ENCODE measurements around the gene TFEC.
"Not testable (repeated sequence)": the region's sequence is repeated elsewhere in the genome, so short reads cannot be mapped to it uniquely, and the experiment has no call there.

TFEC gene

DNA sequence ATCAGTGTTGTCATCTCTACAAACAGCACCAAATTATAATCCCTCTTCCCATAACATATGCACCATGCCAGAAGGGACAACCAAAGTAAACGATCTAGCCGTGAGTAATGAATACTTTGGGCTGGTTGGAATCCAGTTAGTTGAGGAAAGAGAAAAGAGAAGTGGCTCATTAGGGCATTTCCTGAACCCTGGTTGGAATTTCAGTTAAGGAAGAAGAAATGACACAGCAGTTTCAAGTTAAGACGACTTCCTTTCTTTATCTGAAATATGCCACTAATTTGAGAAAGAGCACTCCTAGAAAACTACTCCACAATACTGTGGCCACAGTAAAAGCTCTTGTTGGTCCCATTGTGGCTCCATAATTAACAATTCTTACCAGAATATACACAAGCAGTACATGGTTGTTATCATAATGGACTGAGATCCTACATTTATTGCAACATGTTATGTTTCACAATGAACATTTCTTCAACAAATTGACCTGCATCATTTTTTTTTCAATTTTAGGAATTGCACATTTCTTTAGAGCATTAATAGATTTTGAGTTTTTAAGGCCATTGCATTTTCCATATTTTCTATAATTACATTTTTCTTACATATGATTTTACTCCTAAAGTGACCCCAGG, at the start of gene TFEC:
TFEC (minus strand) TSS at position 113 of the 626 bp plus-strand sequence. CDS start 46,322 bp downstream, outside the sequence.
- DNase-seq, result no peak

- DNase-seq, result no peak
Measured at GRCh38 chr7:116075351-116076145, 45.0 kb upstream of the TFEC start.

GRCh38 chr7:116071629-116072028, 41.1 kb upstream of the TFEC start:
- DNase-seq, result no peak

DNA sequence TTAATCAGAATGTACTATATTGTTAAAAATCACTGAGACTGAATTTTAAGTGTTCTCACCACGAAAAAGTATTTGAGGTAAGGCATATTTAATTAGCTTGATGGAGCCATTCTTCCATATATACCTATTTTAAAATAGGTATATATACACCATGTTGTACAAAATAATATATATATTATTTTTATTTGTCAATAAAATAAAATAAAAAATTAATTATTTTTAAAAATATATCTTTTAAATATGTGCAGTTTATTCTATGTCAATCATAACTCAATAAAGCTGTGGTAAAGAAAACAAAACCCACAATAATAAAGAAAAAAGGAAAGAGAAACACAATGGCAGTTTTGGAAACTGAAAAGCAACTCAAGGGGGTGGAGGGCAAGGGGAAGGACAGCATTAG, 33.6 kb upstream of the TFEC start:
- DNase-seq, result no peak

GRCh38 chr7:116062666-116063065, 32.1 kb upstream of the TFEC start:
- no peak for DNase-seq

GRCh38 chr7:116052006-116052405, 21.4 kb upstream of the TFEC start:
- DNase-seq, result no peak

- not testable (repeated sequence) for DNase-seq
Measured at GRCh38 chr7:116047261-116047660, 16.7 kb upstream of the TFEC start.

GRCh38 chr7:116045532-116045931, 15.0 kb upstream of the TFEC start:
- DNase-seq, result no peak

- DNase-seq, result no peak
Measured at GRCh38 chr7:116041615-116042014, 11.1 kb upstream of the TFEC start.

DNA sequence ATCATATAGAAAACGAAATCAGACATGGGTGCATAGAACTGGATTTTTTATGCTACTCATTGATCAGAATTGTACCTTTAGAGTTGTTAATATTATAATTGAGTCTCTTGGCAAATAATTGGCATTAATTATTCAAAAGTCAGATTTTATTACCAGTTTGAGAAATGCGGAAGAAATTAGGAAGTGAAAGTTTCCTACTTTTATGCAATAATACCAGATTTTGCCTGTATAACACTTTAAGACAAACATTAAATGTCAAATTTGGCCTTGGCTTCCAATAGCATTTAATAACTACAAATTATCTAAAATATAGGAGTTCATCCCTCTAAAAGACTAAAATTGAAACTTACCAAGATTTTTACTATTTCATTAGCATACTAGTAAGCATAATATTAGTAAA, 6.8 kb upstream of the TFEC start:
- no peak for DNase-seq

DNA sequence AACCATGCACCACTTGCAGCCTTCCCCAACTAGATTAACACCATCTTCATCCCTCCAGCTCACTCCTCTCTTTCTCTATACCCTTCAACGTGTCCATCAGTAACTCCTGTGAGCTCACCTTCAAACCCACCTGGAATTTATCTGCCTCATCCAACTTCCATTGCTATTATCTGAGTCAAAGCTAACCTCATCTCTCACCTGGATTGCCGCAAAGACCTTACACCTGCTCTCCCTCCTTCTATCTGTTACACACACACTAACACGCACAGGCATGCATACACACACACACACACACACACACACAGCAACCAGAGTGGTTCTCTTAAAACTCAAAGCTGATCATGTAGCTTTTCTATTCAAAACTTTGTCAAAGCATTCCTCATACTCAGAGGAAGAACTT, 3.8 kb upstream of the TFEC start:
- no peak for DNase-seq

GRCh38 chr7:116032886-116033285, 2.3 kb upstream of the TFEC start:
- DNase-seq, result no peak

DNA sequence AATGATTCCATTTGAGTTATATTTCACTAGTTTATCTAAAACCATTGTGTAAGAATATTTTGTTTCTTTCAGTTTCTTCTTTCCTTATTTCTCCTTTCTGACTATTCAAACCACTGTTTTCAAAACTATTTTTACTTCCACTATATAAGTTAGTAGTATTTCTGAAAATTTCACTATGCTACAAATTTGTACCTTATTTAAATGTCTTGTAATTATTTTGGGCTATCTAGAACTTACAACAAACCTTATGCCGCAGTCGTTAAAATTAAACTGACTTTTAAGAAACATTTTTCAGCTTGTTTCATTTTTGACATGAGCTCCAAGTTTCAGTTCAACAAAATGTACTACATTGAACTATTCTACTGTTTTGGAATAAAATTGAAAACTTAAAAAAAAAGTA, 1.8 kb downstream of the TFEC start:
- no peak for DNase-seq

DNA sequence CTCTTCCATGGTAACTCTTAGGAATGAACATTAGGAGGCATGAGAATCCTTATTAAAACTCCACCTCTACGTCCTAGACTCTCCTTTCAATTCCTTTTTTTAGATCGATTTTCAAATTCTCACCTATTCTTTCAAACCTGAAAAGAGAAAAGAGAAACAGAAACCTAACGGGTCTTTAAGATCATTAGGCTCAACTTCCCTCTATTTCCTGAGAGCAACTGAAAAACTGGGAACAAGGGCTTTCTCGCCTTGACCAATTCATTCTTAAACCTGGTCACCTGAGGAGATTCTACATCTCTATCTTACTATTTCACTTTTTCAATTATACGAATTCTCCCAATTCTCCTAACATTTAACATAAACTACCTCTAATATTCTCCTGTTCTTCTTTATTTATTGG, 2.8 kb downstream of the TFEC start:
- no peak for DNase-seq

- DNase-seq, result no peak
Measured at GRCh38 chr7:116024826-116025809, 5.4 kb downstream of the TFEC start.

GRCh38 chr7:116021237-116021636, 9.3 kb downstream of the TFEC start:
- DNase-seq, result no peak

GRCh38 chr7:116018731-116019130, 11.8 kb downstream of the TFEC start:
- no peak for DNase-seq

DNA sequence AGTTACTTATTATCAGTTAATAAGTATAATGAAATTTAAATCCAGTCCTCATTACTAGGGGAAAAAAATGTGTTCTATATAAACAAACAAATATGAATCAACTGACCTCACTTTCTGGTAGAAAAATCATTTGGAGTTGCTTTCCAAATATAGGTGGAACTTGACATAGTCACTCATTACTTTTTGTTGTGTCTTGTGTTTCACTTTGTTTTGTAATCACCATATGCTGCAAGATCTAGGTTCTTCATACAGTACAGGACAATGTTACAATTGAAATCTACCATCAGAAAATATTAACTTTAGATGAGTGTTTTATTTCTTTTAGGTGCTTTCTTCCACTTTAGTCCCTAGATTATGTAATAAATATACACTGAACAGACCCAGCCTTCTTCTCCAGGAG, 16.9 kb downstream of the TFEC start:
- DNase-seq, result no peak

DNA sequence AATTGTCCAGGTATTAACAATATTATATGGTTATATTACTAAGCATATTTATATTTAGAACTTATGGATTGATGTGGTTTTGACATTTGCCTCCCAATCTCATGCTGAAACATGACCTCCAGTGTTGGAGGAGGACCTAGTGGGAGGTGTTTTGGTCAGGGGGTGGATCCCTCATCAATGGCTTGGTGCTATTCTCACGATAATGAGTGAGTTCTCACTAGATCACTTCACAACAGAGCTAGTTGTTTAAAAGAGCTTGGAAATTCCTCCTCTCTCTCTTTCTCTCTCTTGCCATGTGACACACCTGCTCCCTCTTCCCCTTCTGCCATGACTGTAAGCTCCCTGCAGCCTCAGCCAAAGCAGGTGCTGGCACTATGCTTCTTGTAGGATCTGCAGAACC, 19.0 kb downstream of the TFEC start:
- DNase-seq, result no peak

DNA sequence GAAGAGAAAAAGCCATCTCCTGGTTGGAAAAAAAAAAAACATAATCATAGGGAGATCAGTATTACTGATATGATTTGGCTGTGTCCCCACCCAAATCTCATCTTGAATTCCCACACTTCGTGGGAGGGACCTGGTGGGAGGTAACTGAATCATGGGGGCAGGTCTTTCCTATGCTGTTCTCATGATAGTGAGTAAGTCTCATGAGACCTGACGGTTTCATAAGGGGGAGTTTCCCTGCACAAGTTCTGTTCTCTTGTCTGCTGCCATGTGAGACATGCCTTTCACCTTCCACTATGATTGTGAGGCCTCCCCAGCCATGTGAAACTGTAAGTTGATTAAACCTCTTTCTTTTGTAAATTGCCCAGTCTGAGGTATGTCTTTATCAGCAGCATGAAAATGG, 25.8 kb downstream of the TFEC start:
- not testable (repeated sequence) for DNase-seq

GRCh38 chr7:115997221-115997620, 33.3 kb downstream of the TFEC start:
- DNase-seq, result no peak

GRCh38 chr7:115995701-115996100, 34.9 kb downstream of the TFEC start:
- no peak for DNase-seq

GRCh38 chr7:115988401-115988800, 42.2 kb downstream of the TFEC start:
- no peak for DNase-seq
